GM19397 (cell line): Measurements from ENCODE around the gene MYDGF.
"Not testable (repeated sequence)": the region's sequence is repeated elsewhere in the genome, so short reads cannot be mapped to it uniquely, and the experiment has no call there.

ENCODE experiments used
- ATAC-seq: cut with Tn5 transposase; IDR thresholded peaks from one replicate; pipeline ENCODE4 v1.9.1; 2021; ENCODE audit warnings: mild to moderate bottlenecking, moderate library complexity; ENCODE audit not compliant: unreplicated experiment

MYDGF gene

DNA sequence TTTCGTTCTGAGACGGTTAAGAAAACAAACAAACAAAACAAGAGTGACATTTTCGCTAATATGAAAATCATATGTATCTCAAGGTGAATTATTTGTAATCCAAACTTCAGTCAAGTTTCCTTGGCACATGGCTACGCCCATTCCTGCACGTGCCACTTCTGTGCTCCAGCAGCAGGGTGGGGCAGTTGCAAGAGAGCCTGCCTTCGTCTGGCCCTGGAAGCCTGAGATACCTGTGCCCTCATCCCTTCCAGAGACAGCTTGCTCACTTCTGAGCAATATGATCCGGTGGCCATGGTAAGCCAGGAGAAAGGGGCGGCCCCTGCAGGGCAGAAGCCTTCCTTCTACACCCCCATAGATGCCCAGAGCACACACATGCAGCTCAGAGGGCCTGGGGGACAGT, 31.4 kb upstream of the MYDGF start:
- no peak for ATAC-seq

DNA sequence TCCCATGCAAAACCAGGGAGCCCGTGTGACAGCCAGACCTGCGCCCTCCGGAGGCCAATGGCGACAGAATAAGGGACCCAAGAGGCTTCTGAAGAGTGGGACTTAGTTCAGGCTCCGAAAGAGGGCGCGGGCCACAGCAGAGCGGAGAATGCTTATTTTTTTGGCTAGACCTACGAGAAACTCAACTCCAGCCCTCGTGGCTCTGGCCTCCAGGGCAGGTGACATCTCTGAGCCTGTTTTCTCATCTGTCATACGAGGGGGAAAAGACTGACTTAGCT, 30.5 kb upstream of the MYDGF start:
- no peak for ATAC-seq

DNA sequence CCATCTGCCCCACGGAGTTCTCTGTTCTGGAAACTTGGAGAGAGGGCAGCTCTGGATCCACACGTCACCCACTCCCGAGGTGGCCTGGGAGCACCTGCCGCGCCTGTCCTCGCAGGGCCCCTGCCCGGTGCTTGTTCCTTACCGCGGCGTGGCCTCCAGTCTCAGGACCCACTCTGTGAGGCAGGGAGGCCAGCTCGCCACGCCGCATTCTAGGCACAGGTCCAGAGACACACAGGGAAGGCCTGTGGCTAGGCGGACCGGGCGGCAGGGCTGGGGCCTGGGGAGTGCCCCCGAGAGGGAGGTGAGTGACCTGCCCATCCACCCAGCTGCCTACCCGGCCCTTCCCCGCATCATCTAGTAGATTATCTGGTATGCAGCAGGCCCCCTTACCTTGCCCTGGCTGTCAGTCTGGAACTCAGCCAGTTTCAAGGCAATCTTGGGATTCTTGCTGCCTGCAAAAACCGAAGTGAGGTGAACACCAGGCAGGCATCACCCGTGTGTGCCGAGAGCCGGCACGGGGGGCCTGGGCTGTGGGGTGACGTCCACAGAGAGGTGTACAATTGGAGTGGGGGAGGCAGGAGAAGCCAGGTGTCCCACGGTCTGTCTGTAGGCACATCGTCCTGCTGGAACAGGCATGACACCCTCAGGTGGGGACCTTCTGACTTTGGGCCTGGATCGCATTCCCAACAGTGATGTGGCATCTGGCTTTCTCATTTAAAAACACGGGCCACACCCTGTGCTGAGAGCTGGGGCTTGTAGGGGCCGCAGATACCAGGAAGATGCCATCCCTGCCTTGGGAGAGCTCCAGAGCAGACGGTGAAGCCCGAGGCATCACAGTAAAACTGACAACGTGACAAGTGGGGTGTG, 29.9 kb upstream of the MYDGF start:
- no peak for ATAC-seq

DNA sequence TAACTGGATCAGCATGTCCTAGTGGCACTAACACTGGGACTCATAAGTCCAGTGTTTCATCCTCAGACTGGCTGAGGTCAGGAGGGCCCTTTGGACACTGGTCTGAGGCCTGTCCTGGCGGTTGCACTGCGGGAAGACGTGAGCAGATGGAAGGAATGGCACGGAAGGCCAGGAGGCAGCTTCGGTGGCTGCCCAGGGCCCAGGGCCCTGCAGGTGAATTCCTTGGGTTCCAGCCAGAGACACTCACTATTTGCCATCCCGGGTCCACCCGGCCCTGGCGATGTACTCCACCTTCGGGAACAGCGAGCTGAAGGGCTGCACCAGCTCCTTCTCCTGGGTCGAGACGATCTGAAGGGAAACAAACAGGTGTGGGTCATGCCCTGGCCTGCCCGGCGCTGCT, 27.2 kb upstream of the MYDGF start:
- ATAC-seq: no peak

DNA sequence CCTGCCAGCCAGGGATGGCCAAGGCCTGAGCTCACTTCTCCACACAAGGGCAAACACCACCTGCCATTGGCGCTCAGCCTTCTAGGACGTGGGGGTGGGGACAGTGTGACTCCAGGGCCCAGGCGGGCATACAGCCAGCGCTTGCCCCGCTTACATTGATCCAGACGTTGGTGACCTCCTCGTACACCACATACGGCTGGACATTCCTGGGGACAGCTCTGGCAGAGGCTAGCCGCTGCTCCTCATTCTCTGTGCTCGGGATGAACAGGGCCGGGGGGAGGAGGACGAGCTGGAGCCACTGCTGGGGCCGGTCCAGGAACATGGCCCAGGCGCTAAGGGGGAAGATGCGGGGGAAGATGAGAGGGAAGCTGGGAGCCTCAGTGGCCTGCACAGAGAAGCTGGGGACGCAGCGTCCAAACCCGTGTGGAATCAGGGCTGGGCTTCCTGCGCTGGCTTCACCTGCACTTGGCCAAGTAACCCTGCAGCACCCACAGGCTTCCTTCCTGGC, 25.1 kb upstream of the MYDGF start:
- no peak for ATAC-seq

DNA sequence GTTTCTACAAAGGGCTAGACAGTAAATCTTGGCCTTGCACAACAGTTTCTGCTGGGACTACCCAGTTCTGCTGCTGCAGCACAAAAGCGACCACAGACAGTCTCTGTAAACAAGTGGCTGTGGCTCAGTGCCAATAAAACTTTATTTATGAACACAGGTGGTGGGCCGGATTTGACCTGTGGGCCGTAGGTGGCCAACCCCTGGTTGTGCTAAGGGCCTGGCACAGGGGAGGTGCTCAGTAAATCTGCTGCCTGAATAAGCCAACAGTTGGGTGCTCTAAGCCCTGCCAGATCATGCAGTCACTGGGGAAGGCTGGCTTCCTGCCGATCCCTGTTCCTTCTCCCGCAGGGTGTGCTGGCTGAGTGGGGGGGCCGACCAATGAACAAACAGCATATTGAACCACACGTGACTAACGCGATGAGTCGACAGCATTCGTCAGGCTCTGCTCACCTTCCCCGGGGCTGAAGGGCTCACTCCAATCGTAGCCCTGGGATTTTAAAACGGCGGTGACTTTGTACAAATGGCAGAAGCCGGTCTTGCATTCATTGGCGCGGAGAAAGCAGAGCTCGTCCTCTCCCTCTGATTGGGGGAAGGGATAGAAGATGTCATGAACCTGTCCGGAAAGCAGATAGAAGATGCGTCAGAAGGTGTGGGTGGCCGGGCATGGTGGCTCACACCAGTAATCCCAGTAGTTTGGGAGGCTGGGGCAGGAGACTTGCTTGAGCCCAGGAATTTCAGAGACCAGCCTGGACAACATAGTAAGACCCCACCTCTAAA, 24.3 kb upstream of the MYDGF start:
- no peak for ATAC-seq

DNA sequence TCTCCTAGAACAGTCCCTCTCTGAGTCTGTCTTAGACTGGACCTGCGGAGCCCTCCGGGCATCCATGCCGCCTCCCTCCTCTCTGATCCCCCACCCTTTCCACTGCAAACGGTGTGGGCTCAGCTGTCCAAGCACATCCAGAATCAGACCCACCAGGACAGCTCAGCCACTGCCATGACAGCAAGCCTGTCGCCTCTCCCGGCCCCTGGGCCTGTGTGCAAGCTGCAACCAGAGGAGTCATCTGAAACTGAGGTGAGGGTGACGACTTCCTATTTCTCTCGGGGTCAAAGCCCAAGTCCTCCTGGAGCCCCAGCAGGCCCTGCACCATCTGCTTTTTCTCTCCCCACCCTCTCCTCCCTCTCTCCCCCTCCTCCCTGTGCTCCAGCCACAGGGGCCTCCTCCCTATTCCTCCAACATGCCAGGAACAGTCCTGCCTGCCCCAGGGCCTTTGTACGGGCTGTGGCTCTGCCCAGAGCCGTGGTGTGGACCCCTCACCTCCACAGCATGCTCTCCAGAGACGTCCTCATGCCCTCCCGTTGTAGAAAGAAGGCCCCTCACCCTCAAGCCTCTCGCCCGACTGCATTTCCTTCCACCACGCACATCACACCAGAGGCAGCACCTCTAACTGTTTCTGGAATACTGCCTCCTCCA, 23.5 kb upstream of the MYDGF start:
- ATAC-seq: no peak

DNA sequence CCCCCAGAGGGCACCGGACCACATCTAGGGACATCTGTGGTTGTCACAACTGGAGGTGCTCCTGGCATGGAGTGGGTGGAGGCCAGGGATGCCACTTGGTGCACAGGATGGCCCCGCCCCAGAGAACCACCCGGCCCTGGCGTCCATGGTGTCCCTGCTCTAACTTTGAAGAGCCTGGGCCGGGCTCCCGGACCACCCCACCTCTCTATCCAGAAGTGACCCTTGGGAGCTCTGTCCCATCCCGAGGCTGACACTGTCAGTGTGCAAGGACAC, 22.9 kb upstream of the MYDGF start:
- ATAC-seq: no peak

DNA sequence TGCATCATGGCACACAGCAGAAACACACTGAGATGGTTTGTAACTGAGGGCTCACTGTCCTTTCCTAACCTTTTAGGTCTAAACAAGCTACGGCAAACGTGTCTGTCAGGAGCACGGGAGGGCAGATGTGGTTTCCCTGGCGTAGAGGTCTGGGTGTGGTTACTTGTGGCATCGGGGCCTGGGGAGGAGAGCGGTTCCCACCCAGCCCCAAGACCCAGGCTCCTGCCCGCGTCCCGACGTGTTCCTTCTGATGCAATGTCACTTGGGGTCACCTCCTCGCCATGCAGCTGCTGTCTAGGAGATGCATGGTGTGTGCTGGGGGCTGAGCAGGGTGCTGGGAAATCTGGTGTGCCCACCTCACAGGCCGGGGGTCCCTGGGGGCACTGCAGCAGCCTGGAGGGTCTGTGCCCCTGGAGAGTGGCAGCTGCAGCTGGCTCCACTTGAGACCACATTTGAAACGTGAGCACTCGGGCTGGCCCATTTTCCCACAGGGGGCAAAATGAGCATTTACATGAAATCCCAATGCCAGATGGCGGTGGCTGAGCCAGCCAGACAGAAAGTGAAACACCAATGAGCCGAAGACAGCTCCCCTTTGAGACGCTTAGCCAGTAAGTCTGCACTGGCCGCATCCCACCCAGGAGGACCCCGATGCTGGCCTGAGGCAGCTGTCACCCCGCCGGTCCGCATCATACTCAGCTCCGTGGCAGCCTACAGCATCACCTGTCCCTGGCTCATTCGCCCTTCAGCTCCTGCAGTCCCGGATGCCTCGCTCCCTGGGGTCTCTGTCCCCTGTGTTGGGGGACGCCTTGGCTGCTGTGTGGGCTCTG, 22.3 kb upstream of the MYDGF start:
- ATAC-seq: no peak

DNA sequence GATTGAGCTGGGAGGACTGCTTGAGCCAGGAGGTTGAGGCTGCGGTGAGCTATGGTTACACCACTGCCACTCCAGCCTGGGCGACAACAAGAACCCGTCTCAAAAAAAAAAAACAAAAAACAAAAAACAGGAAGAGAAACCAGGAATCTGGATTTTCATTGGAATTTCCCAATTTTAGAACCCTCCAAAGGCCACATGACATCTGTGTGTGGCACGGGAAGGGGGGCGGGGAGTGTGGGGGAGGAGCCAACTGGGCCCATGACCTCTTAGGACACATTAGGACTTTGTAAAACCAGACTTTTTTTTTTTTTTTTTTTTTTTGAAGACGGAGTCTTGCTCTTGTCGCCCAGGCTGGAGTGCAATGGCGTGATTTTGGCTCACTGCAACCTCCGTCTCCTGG, 21.2 kb upstream of the MYDGF start:
- no peak for ATAC-seq

DNA sequence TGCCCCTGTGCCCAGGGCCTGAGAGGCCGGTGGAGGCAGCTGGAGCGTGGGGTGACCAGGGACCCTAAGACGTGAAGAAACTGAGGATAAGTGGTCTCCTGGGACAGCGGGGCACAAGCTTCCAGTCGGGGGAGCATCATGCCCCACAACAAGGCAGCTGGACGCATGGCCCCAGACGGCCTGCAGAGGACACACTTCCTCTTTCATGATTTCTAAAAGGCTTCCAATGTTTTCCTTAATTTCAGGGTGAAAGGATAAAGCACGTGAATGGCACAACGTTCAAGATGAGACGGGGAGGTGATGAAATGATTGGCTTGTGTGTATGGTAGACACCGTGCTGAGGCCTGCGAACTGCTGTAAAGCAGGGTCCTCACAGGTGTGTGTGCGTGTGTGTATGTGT, 20.2 kb upstream of the MYDGF start:
- ATAC-seq: no peak

DNA sequence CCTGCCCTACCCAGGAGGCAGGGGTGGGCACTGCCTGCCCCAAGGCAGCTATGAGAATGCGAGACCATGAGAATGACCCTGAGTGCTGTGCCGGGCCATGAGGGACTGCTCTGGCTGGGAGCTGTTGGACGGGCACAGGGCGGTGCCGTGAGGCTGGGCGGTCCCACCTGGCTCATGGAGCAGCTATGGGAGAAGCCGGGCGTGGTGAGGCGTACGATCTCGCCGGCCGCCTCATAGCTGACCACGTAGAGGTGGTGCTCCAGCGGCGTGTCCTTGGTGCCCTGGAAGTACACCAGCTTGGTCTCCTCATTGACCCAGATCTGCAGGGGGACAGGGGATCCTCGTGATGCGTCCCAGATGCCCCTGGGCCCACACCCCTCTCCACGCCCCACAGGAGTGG, 19.3 kb upstream of the MYDGF start:
- ATAC-seq: no peak

DNA sequence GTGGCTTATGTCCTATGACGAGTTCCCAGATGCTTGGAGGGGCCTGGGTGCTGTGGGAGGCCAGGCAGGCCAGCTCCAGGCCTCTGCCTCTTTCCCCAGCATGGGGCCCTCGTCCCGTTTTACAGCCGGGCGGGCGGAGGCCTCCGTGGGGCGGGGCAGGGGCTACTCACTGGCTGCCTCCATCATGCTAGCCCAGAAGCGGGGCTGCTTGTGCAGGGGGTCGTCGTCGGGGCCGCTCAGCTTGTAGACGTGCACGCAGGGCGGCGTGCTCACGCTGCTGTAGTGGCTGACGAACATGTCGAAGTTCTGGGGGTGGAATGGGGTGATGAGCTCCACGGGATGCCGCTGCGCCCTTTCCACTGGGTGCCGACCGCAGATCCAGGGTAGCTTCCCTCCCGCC, 18.4 kb upstream of the MYDGF start:
- no peak for ATAC-seq

DNA sequence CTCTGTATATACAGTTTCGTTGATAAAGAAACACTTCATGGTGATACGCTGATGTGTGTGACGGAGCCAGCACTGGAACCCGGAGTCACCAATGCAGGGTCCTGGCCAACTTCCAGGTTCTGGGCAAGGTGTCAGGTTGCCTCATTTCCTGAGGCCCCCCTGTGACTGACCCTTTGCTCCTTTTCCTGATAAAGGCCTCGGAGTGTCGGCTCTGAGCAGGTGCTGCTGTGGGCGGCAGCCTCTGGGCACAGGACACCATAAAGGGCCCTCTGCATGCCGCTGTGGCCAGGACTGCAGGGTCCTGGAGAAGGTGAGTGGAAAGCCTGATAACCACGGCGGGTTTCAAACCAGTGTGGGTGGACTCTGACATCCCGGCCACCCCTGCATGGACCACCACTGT, 17.3 kb upstream of the MYDGF start:
- no peak for ATAC-seq

DNA sequence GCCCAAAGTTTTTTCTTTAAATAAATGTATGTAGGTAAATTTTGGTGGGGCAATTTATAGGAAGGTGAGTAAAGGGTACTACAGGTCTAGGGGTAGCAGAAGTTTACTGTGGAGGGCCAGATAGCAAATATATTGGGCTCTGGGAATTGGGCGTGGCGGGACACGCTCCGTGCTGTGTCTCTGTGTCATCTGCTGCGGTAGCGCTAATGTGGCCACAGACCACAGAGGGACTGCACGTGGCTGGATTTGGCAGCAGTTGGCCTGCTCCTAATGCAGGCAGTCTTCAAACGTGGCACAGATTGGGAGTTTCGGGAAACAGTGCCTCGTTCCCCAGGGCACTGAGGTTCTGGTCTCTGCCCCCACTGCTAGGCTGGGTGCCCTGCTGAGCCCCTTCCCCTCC, 16.6 kb upstream of the MYDGF start:
- ATAC-seq: no peak

DNA sequence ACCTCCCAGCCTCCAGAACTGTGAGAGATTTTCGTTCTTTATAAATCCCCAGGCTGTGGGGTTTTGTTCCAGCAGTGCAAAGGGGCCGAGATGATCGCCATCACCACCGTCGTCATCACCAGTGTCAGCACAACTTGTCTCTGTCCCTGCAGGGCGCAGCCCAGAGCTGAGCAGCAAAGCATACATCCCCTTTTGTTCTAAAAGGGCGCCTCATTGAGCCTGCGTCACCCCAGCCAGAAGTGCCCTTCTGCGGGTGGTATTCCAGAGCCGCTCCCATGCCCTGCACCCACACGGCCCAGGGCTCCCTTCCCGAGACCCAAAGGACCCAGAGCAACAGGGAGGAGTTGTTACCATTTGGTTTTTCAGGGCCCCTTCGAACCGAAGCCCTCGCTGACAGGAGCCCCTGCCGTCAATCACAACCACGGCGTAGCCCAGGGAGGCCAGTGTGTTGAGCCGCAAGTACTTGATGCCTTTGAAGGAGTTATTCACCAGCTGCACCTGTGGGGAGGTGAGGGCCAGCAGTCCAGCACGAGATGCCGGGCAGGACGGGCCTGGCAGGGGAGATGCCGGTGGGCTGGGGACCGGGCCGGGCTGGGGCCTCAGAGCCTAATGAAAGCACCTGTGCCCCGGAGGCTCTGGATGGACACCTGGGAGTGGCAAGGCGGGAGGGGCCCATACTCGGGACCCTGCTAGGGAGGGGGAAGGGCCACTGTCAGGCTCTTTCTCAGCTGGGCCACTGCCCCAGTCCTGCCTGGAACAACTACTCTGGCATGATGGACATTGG, 14.4 kb upstream of the MYDGF start:
- ATAC-seq: no peak

DNA sequence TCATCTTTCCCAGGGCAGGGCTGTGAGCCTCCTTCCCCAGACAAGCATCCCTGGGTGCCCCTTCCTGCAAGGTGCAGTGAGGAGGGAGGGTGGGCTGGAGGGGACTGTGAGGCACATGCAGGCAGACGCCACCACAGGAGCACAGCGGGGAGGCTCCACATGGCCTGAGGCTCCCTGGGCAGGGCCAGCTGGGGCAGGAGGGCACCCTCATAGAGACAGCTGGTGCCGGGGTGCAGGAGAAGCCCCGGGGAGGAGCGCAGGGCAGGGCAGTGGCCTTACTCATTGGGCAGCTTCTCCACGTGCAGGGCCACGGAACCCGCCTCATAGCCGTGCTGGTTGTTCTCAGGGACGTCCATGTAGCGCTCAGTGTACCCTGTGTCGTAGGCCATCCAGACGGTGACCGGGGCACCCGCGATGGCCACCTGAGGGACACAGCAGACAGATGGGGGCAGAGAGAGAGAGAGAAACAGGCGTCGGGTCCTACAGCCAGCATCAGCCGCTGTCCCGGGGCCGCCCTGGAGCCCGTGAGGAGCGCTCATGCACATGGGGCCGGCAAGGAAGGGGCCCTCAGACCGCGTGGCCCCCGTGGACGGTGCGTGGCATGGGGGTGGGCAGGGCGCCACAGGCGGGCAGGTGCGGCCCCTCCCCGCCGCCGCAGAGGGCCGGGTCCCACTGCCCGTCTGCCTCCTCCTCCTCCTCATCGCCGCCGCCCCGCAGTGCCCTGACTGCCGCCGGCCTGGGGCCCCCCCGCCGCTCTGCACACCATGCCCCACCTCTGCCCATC, 12.5 kb upstream of the MYDGF start:
- ATAC-seq: no peak

DNA sequence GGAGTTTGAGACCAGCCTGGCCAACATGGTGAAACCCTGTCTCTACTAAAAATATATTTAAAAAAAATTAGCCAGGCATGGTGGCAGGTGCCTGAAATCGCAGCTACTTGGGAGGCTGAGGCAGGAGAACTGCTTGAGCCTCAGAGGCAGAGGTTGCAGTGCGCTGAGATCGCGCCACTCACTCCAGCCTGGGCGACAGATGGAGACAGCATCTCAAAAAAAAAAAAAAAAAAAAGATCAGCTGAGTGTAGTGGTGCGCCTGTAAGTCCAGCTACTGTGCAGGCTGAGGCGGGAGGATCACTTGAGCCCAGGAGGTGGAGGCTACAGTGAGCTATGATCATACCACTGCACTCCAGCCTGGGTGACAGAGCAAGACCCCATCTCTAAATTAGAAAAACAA, 9.9 kb upstream of the MYDGF start:
- ATAC-seq: not testable (repeated sequence)

DNA sequence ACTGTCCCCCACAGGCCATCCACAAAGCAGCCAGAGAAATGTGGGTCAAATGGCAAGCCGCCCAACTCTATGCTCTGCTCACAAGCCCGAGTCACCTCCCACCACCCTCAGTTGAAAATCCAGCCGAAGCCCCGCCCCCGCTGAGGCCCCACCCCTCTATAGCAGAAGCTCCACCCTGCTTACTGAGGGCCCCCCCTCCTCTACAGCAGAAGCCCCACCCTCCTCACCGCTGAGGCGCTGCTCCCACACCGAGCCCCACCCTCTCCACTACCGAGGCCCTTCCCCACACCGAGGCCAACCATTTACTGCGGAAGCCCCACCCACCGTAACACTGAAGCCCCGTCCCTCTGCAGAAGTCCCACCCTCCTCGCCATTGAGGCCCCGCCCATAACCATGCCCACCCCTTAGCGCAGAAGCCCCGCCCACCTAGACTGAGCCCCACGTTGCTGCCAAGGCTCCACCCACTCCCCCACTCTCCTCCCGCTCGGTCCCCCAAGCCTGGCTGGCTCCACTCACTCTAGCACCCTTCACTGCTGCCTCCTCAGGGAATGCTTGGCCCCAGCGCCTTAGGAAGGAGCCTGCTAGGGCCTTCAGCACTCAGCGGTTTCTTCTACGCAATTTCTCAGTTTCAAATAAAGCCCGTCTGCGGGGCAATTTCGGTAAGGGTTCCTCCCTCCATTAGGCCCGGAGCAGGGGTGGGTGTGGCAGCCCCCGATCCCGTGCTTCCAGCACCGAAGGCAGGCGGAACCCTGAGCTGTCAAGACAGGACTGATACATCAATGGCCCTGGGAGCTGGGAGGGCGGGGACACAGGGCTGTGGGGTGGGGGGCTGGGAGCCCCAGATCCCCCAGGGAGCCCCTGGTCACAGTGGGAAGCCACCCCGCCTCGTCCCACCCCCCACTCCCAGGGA, 9.0 kb upstream of the MYDGF start:
- no peak for ATAC-seq
